C4-2B (cell line): ENCODE measurements around the gene GABRR3.

Experiments
- H3K27ac ChIP-seq: fragments of 450-650 bp; 2 replicates; pipeline ENCODE4 v1.5.1; 2017
- ZFX ChIP-seq: fragments of 450-650 bp; IDR thresholded peaks from 2 replicates; pipeline ENCODE4 v1.6.1; 2017
- TF ChIP-seq, protein P1 (sequence below): fragments of 450-650 bp; conservative IDR thresholded peaks from 2 replicates; pipeline ENCODE4 v1.5.1; 2017; ENCODE audit warnings: mild to moderate bottlenecking

GABRR3 gene

GRCh38 chr3:97948351-97949109 is 86.6 kb downstream of the GABRR3 start:
- no peak for TF ChIP-seq ZFX
- TF ChIP-seq, protein P1, sequence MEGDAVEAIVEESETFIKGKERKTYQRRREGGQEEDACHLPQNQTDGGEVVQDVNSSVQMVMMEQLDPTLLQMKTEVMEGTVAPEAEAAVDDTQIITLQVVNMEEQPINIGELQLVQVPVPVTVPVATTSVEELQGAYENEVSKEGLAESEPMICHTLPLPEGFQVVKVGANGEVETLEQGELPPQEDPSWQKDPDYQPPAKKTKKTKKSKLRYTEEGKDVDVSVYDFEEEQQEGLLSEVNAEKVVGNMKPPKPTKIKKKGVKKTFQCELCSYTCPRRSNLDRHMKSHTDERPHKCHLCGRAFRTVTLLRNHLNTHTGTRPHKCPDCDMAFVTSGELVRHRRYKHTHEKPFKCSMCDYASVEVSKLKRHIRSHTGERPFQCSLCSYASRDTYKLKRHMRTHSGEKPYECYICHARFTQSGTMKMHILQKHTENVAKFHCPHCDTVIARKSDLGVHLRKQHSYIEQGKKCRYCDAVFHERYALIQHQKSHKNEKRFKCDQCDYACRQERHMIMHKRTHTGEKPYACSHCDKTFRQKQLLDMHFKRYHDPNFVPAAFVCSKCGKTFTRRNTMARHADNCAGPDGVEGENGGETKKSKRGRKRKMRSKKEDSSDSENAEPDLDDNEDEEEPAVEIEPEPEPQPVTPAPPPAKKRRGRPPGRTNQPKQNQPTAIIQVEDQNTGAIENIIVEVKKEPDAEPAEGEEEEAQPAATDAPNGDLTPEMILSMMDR, result no peak
- H3K27ac ChIP-seq, result no peak overlapping the region

DNA sequence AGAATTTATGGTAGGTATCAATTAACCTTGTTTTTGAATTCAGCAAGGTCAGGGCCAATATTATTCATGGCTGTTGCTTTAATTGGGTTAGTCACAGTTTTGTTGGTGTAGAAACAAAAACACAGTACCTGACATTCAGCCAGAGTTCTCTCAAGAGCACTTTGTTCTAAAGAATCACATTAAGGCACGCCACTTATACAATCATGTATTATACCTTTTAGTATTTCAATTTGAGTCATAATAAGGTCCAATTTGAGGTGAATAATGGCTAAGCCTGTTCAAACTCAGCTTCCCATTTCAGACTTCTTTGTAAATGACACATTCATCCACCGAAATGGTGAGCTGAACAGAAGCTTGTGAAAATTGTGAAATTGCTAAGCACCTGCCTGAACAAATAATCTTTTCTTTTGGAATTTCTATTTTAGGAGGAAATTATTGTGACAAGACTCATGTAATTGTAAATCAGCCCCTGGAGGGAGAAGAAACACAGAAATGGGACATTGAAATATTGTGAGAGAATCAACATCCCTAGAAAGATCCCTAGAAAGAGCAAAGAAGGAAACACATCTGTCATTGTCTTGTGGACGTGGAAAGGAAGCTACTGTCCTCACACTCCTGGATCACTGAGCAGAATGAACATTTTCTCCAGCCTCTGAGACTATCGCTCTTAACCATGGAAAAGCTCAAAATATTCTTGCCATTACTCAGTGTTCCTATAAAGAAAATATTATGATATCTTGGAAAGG is 92.1 kb downstream of the GABRR3 start:
- TF ChIP-seq ZFX, result no peak
- TF ChIP-seq, protein P1, result no peak
- no peak overlapping the region for H3K27ac ChIP-seq

DNA sequence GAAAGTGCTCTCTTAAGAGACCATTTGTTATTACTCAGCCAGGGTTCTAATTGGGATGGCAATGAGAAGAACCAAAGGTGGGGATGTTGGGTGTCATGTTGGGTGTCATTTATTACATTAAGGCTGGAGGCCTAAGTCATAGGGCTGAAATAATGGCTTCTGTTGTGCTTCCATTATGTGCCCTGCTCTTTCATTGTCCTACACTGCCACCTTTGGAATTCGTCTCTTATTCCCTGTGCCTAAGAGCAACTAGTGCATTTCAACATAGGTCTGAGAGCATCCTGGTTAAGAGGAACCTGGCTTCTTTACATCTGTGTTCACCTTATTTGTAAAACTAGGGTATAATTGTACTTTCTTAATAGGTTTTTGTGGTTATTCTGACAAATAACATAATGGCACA is 95.1 kb downstream of the GABRR3 start:
- TF ChIP-seq, protein P1, result no peak
- no peak for TF ChIP-seq ZFX

GRCh38 chr3:97939401-97939800 is 95.7 kb downstream of the GABRR3 start:
- H3K27ac ChIP-seq, result no peak overlapping the region
- TF ChIP-seq, protein P1, result no peak
- no peak for TF ChIP-seq ZFX

More for the DNA sequence above, 95.1 kb downstream of the GABRR3 start:
- H3K27ac ChIP-seq, result no peak overlapping the region

DNA sequence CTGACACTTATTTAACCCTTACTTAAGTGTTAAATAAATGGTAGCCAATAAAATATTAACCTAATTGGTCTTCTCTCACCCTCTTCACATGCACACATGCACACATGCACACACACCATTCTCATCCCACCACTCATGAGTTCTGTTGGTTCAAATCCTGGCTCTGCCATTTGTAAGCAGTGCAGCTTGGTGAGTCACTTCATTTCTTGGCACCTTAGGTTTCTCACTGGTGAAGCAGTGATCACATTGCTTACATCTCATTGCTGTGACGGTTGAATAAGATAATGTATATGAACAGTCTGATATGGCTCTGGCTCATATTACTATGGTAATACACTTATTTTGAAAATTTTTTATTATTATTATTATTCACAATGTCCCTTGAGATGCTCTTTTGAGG is 96.7 kb downstream of the GABRR3 start:
- H3K27ac ChIP-seq, result no peak overlapping the region
- TF ChIP-seq, protein P1, result no peak
- no peak for TF ChIP-seq ZFX

GRCh38 chr3:97937205-97937604 is 97.9 kb downstream of the GABRR3 start:
- H3K27ac ChIP-seq, result no peak overlapping the region
- no peak for TF ChIP-seq ZFX
- TF ChIP-seq, protein P1, result no peak

GRCh38 chr3:97935842-97936241 is 99.3 kb downstream of the GABRR3 start:
- no peak overlapping the region for H3K27ac ChIP-seq
- TF ChIP-seq, protein P1, result no peak
- no peak for TF ChIP-seq ZFX
